GM12875 (cell line): ENCODE results near the gene VASP.

Source experiments
- H3K4me3 ChIP-seq: one replicate; pipeline ENCODE4 v1.5.1; 2011; ENCODE audit warnings: low read depth, low read length, control low read depth
- TF ChIP-seq, protein P1 (sequence below): IDR thresholded peaks from 2 replicates; pipeline ENCODE4 v1.5.1; 2011; ENCODE audit warnings: low read depth, mild to moderate bottlenecking, control low read depth, inconsistent platforms, low read length, moderate library complexity, borderline replicate concordance; ENCODE audit not compliant: insufficient read depth

Gene VASP

DNA sequence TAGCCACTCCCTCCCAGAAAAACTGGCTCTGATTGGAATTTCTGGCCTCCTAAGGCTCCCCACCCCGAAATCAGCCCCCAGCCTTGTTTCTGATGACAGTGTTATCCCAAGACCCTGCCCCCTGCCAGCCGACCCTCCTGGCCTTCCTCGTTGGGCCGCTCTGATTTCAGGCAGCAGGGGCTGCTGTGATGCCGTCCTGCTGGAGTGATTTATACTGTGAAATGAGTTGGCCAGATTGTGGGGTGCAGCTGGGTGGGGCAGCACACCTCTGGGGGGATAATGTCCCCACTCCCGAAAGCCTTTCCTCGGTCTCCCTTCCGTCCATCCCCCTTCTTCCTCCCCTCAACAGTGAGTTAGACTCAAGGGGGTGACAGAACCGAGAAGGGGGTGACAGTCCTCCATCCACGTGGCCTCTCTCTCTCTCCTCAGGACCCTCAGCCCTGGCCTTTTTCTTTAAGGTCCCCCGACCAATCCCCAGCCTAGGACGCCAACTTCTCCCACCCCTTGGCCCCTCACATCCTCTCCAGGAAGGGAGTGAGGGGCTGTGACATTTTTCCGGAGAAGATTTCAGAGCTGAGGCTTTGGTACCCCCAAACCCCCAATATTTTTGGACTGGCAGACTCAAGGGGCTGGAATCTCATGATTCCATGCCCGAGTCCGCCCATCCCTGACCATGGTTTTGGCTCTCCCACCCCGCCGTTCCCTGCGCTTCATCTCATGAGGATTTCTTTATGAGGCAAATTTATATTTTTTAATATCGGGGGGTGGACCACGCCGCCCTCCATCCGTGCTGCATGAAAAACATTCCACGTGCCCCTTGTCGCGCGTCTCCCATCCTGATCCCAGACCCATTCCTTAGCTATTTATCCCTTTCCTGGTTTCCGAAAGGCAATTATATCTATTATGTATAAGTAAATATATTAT, 33.3 kb upstream of the VASP start:
- TF ChIP-seq, protein P1, sequence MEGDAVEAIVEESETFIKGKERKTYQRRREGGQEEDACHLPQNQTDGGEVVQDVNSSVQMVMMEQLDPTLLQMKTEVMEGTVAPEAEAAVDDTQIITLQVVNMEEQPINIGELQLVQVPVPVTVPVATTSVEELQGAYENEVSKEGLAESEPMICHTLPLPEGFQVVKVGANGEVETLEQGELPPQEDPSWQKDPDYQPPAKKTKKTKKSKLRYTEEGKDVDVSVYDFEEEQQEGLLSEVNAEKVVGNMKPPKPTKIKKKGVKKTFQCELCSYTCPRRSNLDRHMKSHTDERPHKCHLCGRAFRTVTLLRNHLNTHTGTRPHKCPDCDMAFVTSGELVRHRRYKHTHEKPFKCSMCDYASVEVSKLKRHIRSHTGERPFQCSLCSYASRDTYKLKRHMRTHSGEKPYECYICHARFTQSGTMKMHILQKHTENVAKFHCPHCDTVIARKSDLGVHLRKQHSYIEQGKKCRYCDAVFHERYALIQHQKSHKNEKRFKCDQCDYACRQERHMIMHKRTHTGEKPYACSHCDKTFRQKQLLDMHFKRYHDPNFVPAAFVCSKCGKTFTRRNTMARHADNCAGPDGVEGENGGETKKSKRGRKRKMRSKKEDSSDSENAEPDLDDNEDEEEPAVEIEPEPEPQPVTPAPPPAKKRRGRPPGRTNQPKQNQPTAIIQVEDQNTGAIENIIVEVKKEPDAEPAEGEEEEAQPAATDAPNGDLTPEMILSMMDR: no peak
- no peak overlapping the region for H3K4me3 ChIP-seq

- TF ChIP-seq, protein P1: no peak
- no peak overlapping the region for H3K4me3 ChIP-seq
Measured at GRCh38 chr19:45474606-45475521, 32.4 kb upstream of the VASP start.

- TF ChIP-seq, protein P1: no peak
- H3K4me3 ChIP-seq: no peak overlapping the region
Measured at GRCh38 chr19:45475537-45476291, 31.6 kb upstream of the VASP start.

DNA sequence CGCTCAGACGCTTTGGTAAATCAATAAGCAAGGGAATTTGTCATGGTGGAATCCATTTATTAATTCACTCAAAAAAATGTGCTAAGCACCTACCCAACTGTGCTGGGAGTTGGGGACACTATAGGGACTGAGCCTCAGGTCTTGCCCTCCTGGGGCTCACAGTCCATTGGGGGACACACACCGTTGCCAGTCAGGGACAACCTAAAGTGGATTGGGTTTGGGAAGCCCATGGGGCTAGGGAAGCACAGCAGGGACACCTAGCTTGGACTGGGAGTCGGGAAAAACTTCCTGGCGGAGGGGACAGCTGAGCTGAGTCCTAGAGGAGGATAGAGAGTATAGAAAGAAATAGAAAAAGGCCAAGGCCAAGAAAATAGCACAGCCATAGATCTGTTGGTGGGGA, 31.0 kb upstream of the VASP start:
- no peak overlapping the region for H3K4me3 ChIP-seq
- TF ChIP-seq, protein P1: no peak

DNA sequence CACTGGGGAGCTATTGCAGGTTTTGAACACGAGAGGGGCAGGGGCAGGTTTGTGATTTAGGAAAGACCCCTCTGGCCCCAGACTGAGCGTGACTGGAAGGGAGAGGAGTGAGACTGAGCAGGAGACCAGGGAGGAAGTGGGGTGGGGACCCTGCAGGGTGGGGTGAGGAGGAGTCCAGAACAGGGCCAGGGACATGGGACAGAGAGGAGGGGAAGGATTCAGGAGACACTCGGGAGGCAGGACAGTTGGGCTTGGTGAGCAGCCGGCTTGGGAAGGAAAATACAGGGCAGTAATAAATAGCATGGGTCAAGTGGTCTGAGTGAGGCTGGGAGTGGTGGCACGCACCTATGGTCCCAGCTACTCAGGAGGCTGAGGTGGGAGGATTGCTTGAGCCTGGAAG, 30.1 kb upstream of the VASP start:
- no peak overlapping the region for H3K4me3 ChIP-seq
- TF ChIP-seq, protein P1: no peak

GRCh38 chr19:45477713-45478453, 29.4 kb upstream of the VASP start:
- H3K4me3 ChIP-seq: peak overlapping the region; percentile 33
- TF ChIP-seq, protein P1: no peak
